ENCODE data around the gene CETP.

DNA sequence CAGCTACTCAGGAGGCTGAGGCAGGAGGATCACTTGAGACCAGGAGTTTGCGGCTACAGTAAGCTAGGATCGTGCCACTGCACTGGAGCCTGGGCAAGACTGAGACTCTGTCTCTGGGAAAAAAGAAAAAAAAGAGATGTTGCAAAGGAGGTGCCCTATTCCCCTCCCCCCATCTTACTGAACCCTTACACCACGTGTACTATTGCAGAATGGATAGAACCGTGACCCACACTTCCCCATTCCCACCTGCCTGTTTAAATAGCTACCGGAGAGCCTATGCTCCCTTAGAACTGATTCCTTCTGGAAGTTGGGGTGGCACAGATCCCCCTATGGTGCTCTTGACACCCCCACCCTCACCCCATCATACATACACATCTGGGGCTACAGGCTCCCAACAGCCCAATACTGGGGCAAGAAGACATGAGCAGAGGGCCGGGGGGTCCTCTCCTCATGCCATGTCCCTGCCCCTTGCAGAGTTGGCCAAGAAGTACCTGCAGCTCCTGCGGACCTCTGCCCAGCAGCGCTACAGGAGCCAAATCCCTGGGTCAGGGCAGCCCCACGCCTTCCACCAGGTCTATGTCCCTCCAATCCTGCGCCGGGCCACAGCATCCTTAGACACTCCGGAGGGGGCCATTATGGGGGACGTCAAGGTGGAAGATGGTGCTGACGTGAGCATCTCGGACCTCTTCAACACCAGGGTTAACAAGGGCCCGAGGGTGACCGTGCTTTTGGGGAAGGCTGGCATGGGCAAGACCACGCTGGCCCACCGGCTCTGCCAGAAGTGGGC, 63.3 kb downstream of the CETP start:
- TF ChIP-seq, protein P1, sequence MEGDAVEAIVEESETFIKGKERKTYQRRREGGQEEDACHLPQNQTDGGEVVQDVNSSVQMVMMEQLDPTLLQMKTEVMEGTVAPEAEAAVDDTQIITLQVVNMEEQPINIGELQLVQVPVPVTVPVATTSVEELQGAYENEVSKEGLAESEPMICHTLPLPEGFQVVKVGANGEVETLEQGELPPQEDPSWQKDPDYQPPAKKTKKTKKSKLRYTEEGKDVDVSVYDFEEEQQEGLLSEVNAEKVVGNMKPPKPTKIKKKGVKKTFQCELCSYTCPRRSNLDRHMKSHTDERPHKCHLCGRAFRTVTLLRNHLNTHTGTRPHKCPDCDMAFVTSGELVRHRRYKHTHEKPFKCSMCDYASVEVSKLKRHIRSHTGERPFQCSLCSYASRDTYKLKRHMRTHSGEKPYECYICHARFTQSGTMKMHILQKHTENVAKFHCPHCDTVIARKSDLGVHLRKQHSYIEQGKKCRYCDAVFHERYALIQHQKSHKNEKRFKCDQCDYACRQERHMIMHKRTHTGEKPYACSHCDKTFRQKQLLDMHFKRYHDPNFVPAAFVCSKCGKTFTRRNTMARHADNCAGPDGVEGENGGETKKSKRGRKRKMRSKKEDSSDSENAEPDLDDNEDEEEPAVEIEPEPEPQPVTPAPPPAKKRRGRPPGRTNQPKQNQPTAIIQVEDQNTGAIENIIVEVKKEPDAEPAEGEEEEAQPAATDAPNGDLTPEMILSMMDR (IDR thresholded peaks at IDR 0.05), result no peak
- TF ChIP-seq POLR2A (IDR thresholded peaks at IDR 0.05; ENCODE audit: low read depth) (no peak), EP300 (IDR thresholded peaks at IDR 0.05) (no peak)
